Measurements from ENCODE around the gene NRG3. TPM values are rescaled to one million over a fixed set of nuclear protein-coding genes. Genes with fewer than 3 reads are reported as not detected.

Gene NRG3
- total RNA-seq, 2 experiments from 2014 or later: not detected

- intact Hi-C loops (cut with micrococcal nuclease; ENCODE audit: unreplicated experiment): no loop called here
- no peaks in the 10 kb centered on the region for H3K36me3 ChIP-seq (ENCODE audit: insufficient read depth, low read length)
- no peak overlapping the region for H2AFZ ChIP-seq (ENCODE audit: low read length)
- TF ChIP-seq EZH2phosphoT487 (IDR thresholded peaks at IDR 0.05; ENCODE audit: borderline replicate concordance, low read depth, low read length) (no peak), CTCF (conservative IDR thresholded peaks at IDR 0.05; ENCODE audit: low read length) (no peak)
- H3K79me2 ChIP-seq (ENCODE audit: insufficient read depth, low read depth, low read length): no peaks in the 10 kb centered on the region
- H3K4me2 ChIP-seq (ENCODE audit: low read length): no peak overlapping the region
- H3K9me2 ChIP-seq (ENCODE audit: insufficient read depth, low read length): no peaks in the 10 kb centered on the region
- ChIA-PET POLR2A (no interaction called here), CTCF (ENCODE audit: unreplicated experiment) (no interaction called here)
- no peak overlapping the region for H3K4me3 ChIP-seq (ENCODE audit: low read depth, low read length, poor library complexity, severe bottlenecking)
- no TSS peak for BruUV-seq (replicated peaks)
- no peaks in the 10 kb centered on the region for H3K4me1 ChIP-seq (ENCODE audit: insufficient read depth, low read length, poor library complexity, severe bottlenecking)
- H3K9me3 ChIP-seq (ENCODE audit: low read length): no peaks in the 10 kb centered on the region
- H3K27ac ChIP-seq (ENCODE audit: low read depth, low read length, poor library complexity, severe bottlenecking): no peak overlapping the region
- DNase-seq (ENCODE audit: low spot score): no peak
- H4K20me1 ChIP-seq (ENCODE audit: insufficient read depth, low read length): no peaks in the 10 kb centered on the region
These were observed 1148.7 kb downstream of the NRG3 start for GRCh38 chr10:83023662-83024061.

Small RNAs within 50 kb of the gene (small RNA-seq; reads per million reads assigned to genes)
- gene RNU6-441P: not detected
